HEK293 (cell line): ENCODE data around the gene ATE1.

ENCODE experiments used
- CTCF ChIA-PET: fragments of 350-600 bp; formaldehyde crosslinking; extraction: SDS; loops from one replicate; lab custom pipeline; 2021; ENCODE audit warnings: antibody characterized with exemption; lab: Yijun Ruan, JAX
- POLR2A ChIA-PET: fragments of 300-600 bp; formaldehyde crosslinking; extraction: SDS; loops from one replicate; lab custom pipeline; 2020; ENCODE audit warnings: antibody characterized with exemption, inconsistent platforms; lab: Yijun Ruan, JAX
- H3K27ac ChIP-seq: fragments of 200-500 bp; sonication (Bioruptor generic); 2 replicates; pipeline ENCODE4 v1.5.1; 2014; ENCODE audit warnings: low read depth, low read length, control low read depth, inconsistent platforms; ENCODE audit errors: extremely low read depth
- H3K36me3 ChIP-seq, 2 experiments: fragments of 200-500 bp in 1 of 2; sonication (Bioruptor generic) in 1 of 2; 1 replicate in 1 of 2; 2 replicates in 1 of 2; pipeline ENCODE4 v1.5.1; 2014 to 2017; ENCODE audit warnings: inconsistent platforms in 2 of 2, low read length in 2 of 2; ENCODE audit not compliant: control insufficient read depth in 2 of 2, insufficient read depth in 1 of 2
- H3K4me1 ChIP-seq: fragments of 200-500 bp; sonication (Bioruptor generic); 2 replicates; pipeline ENCODE4 v1.5.1; 2014; ENCODE audit warnings: mild to moderate bottlenecking, low read length, inconsistent platforms; ENCODE audit not compliant: control insufficient read depth, insufficient read depth
- H3K4me3 ChIP-seq: 2 replicates; pipeline ENCODE4 v1.5.1; 2011; ENCODE audit warnings: low read depth, mild to moderate bottlenecking, control low read depth, low read length, moderate library complexity
- H3K9me3 ChIP-seq: fragments of 200-500 bp; sonication (Bioruptor generic); 2 replicates; pipeline ENCODE4 v1.5.1; 2014; ENCODE audit warnings: low read depth, low read length, inconsistent platforms; ENCODE audit not compliant: control insufficient read depth, insufficient read depth
- ZNF658 ChIP-seq: fragments of 450-650 bp; formaldehyde crosslinking; IDR thresholded peaks from 2 replicates; pipeline ENCODE4; 2016; ENCODE audit warnings: missing biosample characterization, missing genetic modification characterization

The ATE1 gene

DNA sequence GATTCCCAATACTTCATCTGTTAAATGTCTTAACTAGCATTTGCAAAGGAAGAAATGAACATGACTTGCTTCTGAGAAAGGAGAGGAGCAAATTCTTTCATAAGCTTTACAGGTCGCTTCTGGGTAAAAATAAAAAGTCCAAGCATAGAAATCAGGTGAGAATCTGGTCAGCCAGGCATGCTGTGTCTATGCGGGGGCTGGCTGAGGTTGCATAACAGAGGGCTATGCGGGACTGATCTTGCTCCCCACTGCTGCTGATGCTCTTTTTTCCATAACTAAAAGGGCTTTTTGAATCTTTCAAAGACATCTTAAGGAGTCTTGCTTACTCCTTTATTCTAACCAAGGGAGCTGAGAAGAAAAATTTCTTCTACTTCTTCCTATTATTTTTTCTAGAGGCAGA, 236.9 kb downstream of the ATE1 start:
- Histone ChIP-seq H3K27ac (no peak overlapping the region), H3K4me1 (no peaks in the 10 kb centered on the region), H3K4me3 (no peak overlapping the region), H3K9me3 (no peaks in the 10 kb centered on the region), H3K36me3 (no peaks in the 10 kb centered on the region)
- CTCF ChIA-PET: no interaction called here
- POLR2A ChIA-PET: no interaction called here
- no peak for TF ChIP-seq ZNF658 (tag by site-specific recombination)
